ENCODE results near the gene ENTHD1.

Gene ENTHD1

GRCh38 chr22:39789788-39790187 lies 103.8 kb downstream of the ENTHD1 start:
- no peaks in the 10 kb centered on the region for H3K9me3 ChIP-seq (ENCODE audit: control insufficient read depth, low read length)
- H3K27me3 ChIP-seq (ENCODE audit: control insufficient read depth, insufficient read depth, low read length) = no peaks in the 10 kb centered on the region
- no peaks in the 10 kb centered on the region for H3K4me1 ChIP-seq (ENCODE audit: control insufficient read depth, insufficient read depth, low read length)
- no peaks in the 10 kb centered on the region for H3K36me3 ChIP-seq (ENCODE audit: control insufficient read depth, insufficient read depth, low read length)
- H3K4me3 ChIP-seq (ENCODE audit: low read length) = no peak overlapping the region
- H3K9ac ChIP-seq (ENCODE audit: low read length) = no peak overlapping the region

GRCh38 chr22:39785232-39785631 lies 108.3 kb downstream of the ENTHD1 start:
- H3K9ac ChIP-seq (ENCODE audit: low read length) = no peak overlapping the region

GRCh38 chr22:39777716-39778454 lies 115.7 kb downstream of the ENTHD1 start:
- Histone ChIP-seq H3K4me3 (ENCODE audit: low read length) (no peak overlapping the region), H3K27me3 (ENCODE audit: control insufficient read depth, insufficient read depth, low read length) (no peaks in the 10 kb centered on the region), H3K4me1 (ENCODE audit: control insufficient read depth, insufficient read depth, low read length) (no peaks in the 10 kb centered on the region), H3K36me3 (ENCODE audit: control insufficient read depth, insufficient read depth, low read length) (no peaks in the 10 kb centered on the region), H3K9me3 (ENCODE audit: control insufficient read depth, low read length) (no peaks in the 10 kb centered on the region), H3K9ac (ENCODE audit: low read length) (no peak overlapping the region)

More at GRCh38 chr22:39785232-39785631, 108.3 kb downstream of the ENTHD1 start:
- Histone ChIP-seq H3K36me3 (ENCODE audit: control insufficient read depth, insufficient read depth, low read length) (no peaks in the 10 kb centered on the region), H3K4me1 (ENCODE audit: control insufficient read depth, insufficient read depth, low read length) (no peaks in the 10 kb centered on the region), H3K4me3 (ENCODE audit: low read length) (no peak overlapping the region), H3K9me3 (ENCODE audit: control insufficient read depth, low read length) (no peaks in the 10 kb centered on the region), H3K27me3 (ENCODE audit: control insufficient read depth, insufficient read depth, low read length) (no peaks in the 10 kb centered on the region)

GRCh38 chr22:39776295-39777009 lies 117.1 kb downstream of the ENTHD1 start:
- H3K9ac ChIP-seq (ENCODE audit: low read length) = no peak overlapping the region
- H3K4me1 ChIP-seq (ENCODE audit: control insufficient read depth, insufficient read depth, low read length) = no peaks in the 10 kb centered on the region
- no peaks in the 10 kb centered on the region for H3K27me3 ChIP-seq (ENCODE audit: control insufficient read depth, insufficient read depth, low read length)
- no peak overlapping the region for H3K4me3 ChIP-seq (ENCODE audit: low read length)
- H3K36me3 ChIP-seq (ENCODE audit: control insufficient read depth, insufficient read depth, low read length) = no peaks in the 10 kb centered on the region
- H3K9me3 ChIP-seq (ENCODE audit: control insufficient read depth, low read length) = no peaks in the 10 kb centered on the region

GRCh38 chr22:39773976-39774539 lies 119.5 kb downstream of the ENTHD1 start:
- Histone ChIP-seq H3K9me3 (ENCODE audit: control insufficient read depth, low read length) (no peaks in the 10 kb centered on the region), H3K4me1 (ENCODE audit: control insufficient read depth, insufficient read depth, low read length) (no peaks in the 10 kb centered on the region), H3K4me3 (ENCODE audit: low read length) (no peak overlapping the region), H3K9ac (ENCODE audit: low read length) (no peak overlapping the region), H3K36me3 (ENCODE audit: control insufficient read depth, insufficient read depth, low read length) (no peaks in the 10 kb centered on the region), H3K27me3 (ENCODE audit: control insufficient read depth, insufficient read depth, low read length) (no peaks in the 10 kb centered on the region)

- Histone ChIP-seq H3K4me3 (ENCODE audit: low read length) (no peak overlapping the region), H3K27me3 (ENCODE audit: control insufficient read depth, insufficient read depth, low read length) (no peaks in the 10 kb centered on the region), H3K9ac (ENCODE audit: low read length) (no peak overlapping the region), H3K9me3 (ENCODE audit: control insufficient read depth, low read length) (no peaks in the 10 kb centered on the region), H3K4me1 (ENCODE audit: control insufficient read depth, insufficient read depth, low read length) (no peaks in the 10 kb centered on the region), H3K36me3 (ENCODE audit: control insufficient read depth, insufficient read depth, low read length) (no peaks in the 10 kb centered on the region)
Observed at GRCh38 chr22:39773503-39773902, 120.1 kb downstream of the ENTHD1 start.

- no peaks in the 10 kb centered on the region for H3K36me3 ChIP-seq (ENCODE audit: control insufficient read depth, insufficient read depth, low read length)
- no peaks in the 10 kb centered on the region for H3K27me3 ChIP-seq (ENCODE audit: control insufficient read depth, insufficient read depth, low read length)
- H3K4me3 ChIP-seq (ENCODE audit: low read length) = no peak overlapping the region
- no peaks in the 10 kb centered on the region for H3K9me3 ChIP-seq (ENCODE audit: control insufficient read depth, low read length)
- H3K4me1 ChIP-seq (ENCODE audit: control insufficient read depth, insufficient read depth, low read length) = no peaks in the 10 kb centered on the region
- no peak overlapping the region for H3K9ac ChIP-seq (ENCODE audit: low read length)
Observed at GRCh38 chr22:39771486-39771885, 122.1 kb downstream of the ENTHD1 start.

- Histone ChIP-seq H3K4me1 (ENCODE audit: control insufficient read depth, insufficient read depth, low read length) (no peaks in the 10 kb centered on the region), H3K9me3 (ENCODE audit: control insufficient read depth, low read length) (no peaks in the 10 kb centered on the region), H3K36me3 (ENCODE audit: control insufficient read depth, insufficient read depth, low read length) (no peaks in the 10 kb centered on the region), H3K4me3 (ENCODE audit: low read length) (no peak overlapping the region), H3K27me3 (ENCODE audit: control insufficient read depth, insufficient read depth, low read length) (no peaks in the 10 kb centered on the region), H3K9ac (ENCODE audit: low read length) (no peak overlapping the region)
Observed at GRCh38 chr22:39765661-39766060, 127.9 kb downstream of the ENTHD1 start.

- no peaks in the 10 kb centered on the region for H3K27me3 ChIP-seq (ENCODE audit: control insufficient read depth, insufficient read depth, low read length)
- H3K36me3 ChIP-seq (ENCODE audit: control insufficient read depth, insufficient read depth, low read length) = no peaks in the 10 kb centered on the region
- no peak overlapping the region for H3K9ac ChIP-seq (ENCODE audit: low read length)
- H3K4me1 ChIP-seq (ENCODE audit: control insufficient read depth, insufficient read depth, low read length) = no peaks in the 10 kb centered on the region
- no peak overlapping the region for H3K4me3 ChIP-seq (ENCODE audit: low read length)
- no peaks in the 10 kb centered on the region for H3K9me3 ChIP-seq (ENCODE audit: control insufficient read depth, low read length)
Observed at GRCh38 chr22:39765046-39765445, 128.5 kb downstream of the ENTHD1 start.

- Histone ChIP-seq H3K4me1 (ENCODE audit: control insufficient read depth, insufficient read depth, low read length) (no peaks in the 10 kb centered on the region), H3K9ac (ENCODE audit: low read length) (no peak overlapping the region), H3K36me3 (ENCODE audit: control insufficient read depth, insufficient read depth, low read length) (no peaks in the 10 kb centered on the region), H3K4me3 (ENCODE audit: low read length) (no peak overlapping the region), H3K9me3 (ENCODE audit: control insufficient read depth, low read length) (no peaks in the 10 kb centered on the region), H3K27me3 (ENCODE audit: control insufficient read depth, insufficient read depth, low read length) (no peaks in the 10 kb centered on the region)
Observed at GRCh38 chr22:39763276-39763675, 130.3 kb downstream of the ENTHD1 start.

- no peaks in the 10 kb centered on the region for H3K9me3 ChIP-seq (ENCODE audit: control insufficient read depth, low read length)
Observed at GRCh38 chr22:39750759-39751158, 142.8 kb downstream of the ENTHD1 start.

GRCh38 chr22:39748877-39749276 lies 144.7 kb downstream of the ENTHD1 start:
- H3K27me3 ChIP-seq (ENCODE audit: control insufficient read depth, insufficient read depth, low read length) = peaks cover 1% of the 10 kb centered on the region
- H3K36me3 ChIP-seq (ENCODE audit: control insufficient read depth, insufficient read depth, low read length) = no peaks in the 10 kb centered on the region

More at GRCh38 chr22:39750759-39751158, 142.8 kb downstream of the ENTHD1 start:
- Histone ChIP-seq H3K9ac (ENCODE audit: low read length) (no peak overlapping the region), H3K27me3 (ENCODE audit: control insufficient read depth, insufficient read depth, low read length) (no peaks in the 10 kb centered on the region), H3K36me3 (ENCODE audit: control insufficient read depth, insufficient read depth, low read length) (no peaks in the 10 kb centered on the region), H3K4me1 (ENCODE audit: control insufficient read depth, insufficient read depth, low read length) (no peaks in the 10 kb centered on the region), H3K4me3 (ENCODE audit: low read length) (no peak overlapping the region)

More at GRCh38 chr22:39748877-39749276, 144.7 kb downstream of the ENTHD1 start:
- Histone ChIP-seq H3K4me1 (ENCODE audit: control insufficient read depth, insufficient read depth, low read length) (no peaks in the 10 kb centered on the region), H3K9me3 (ENCODE audit: control insufficient read depth, low read length) (no peaks in the 10 kb centered on the region), H3K4me3 (ENCODE audit: low read length) (no peak overlapping the region), H3K9ac (ENCODE audit: low read length) (no peak overlapping the region)

Data from mucosa of stomach (tissue), 1 donor.